NK-92 (cell line): ENCODE data around the gene FAM47E.

ENCODE experiments used
- DNase-seq: peaks from one replicate; lab custom pipeline; 2025; ENCODE audit not compliant: unreplicated experiment; lab: John Stamatoyannopoulos, UW

FAM47E gene

GRCh38 chr4:76251441-76252270 lies at the start of gene FAM47E:
TSS of gene FAM47E (plus strand) at chr4:76251721. CDS start at chr4:76251747, 26 bp downstream.
- no peak for DNase-seq

GRCh38 chr4:76203541-76203940 lies 48.0 kb upstream of the FAM47E start:
- DNase-seq = no peak

DNA sequence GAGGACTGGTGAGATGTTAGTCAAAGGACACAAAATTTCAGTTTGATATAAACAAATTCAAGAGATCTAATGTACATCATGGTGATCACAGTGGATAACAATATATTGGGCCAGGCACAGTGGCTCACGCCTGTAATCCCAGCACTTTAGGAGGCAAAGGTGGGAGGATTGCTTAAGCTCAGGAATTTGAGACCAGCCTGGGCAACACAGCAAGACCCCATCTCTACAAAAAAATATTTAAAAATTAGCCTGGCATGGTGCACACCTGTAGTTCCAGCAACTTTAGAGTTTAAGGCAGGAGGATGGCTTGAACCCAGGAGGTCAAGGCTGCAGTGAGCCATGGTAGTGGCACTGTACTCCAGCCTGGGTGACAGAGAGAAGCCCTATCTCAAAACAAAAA lies 46.6 kb upstream of the FAM47E start:
- DNase-seq = no peak

DNA sequence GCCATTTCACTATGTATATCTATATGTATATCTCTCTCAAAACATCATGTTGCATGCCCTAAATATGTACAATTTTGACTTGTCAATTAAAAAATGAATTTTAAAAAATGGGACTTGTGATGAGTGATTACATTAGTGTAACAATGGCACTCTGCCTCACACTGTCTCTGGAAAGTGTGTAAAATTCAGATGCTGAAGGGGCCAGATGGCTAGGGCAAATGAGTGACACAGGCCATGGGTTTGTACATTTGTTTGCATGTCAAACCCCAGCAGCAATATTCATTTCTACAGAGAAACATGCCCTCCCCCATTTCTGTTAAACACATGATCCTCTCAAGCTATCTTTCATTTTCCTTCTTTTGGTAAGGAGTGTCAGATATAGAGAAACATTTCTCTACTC lies 46.0 kb upstream of the FAM47E start:
- DNase-seq = no peak

DNA sequence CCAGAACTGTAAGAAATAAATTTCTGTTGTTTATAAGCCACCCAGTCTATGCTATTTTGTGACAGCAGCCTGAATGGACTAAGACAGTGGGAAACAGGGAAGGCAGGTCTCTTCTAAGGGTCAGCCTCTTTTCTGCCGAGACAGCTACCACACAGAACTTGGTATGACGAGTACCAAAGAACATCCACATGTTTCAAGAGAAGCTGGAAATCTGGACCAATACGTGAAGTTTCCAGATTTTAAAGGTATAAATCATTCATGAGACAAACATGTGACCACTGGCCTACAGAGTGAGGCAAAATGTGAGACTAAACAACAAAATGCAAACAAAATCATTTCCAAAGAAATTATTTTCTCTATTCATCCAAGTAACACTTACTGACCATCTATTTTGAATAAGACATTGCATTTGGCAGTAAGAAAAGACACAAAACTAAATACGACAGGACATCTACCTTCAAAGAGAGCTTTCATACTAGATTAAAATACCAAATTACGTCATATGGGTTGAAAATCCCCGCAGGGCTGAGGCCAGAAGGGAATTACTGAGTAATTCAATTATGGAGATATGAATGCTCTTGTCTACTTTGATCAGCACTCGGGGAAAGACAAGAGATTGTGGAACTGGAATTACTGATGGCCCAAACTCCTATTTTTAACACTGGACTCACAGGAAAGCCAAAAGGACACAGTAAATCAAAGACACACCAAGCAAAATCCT lies 45.1 kb upstream of the FAM47E start:
- no peak for DNase-seq

DNA sequence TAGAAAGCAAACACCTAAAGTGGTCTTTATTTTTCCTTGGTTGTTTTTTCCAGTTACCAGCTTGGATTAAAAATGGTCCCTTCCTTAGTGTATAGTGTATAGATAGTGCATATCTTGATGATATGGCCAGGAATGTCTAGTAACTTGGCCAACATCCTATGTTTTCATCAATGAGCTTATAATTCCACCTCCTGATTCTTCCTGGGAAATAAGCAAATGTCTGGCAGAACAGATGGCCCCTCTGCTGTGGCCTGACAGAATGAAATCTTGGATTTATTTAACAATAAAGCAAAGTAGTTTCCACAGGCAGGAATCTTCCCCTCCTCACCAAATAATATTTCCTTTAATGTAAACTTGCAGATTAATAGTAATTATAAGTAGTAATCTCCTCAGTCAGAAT lies 44.0 kb upstream of the FAM47E start:
- DNase-seq = no peak

DNA sequence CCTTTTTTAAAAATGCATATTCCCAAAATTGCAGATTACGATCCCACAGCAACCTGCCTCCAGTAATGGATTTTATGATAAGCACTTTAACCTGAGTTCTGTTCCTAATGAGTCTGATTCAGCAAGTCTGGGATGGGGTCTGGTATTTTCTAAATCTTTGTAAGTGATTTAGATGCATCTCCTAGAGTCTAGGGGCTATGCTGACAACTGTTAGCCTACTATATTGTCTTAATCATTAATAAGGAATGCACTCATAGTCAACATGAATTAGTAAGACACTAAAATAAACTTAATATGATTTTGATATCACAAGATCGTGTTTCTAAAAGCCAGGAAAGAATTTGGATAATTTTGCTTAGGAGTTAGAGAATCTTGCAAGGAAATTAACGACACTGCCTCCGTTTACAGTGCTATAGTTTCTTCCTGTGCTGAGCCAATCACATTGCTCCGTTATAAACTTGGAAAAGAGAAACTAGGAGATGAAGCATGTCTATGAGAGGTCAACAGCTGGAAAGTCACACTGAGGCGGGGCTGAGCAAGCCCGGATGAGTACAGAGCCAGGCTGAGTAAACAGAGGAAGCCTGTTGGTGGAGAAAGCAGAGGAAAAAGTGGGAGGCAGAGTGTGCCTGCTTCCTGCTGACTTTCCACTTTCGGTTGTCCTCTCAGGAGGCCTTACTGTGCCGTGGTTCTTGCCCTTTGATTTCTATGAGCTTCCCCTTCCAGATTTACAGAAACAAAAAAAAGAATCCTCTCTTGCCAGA lies 43.3 kb upstream of the FAM47E start:
- no peak for DNase-seq

DNA sequence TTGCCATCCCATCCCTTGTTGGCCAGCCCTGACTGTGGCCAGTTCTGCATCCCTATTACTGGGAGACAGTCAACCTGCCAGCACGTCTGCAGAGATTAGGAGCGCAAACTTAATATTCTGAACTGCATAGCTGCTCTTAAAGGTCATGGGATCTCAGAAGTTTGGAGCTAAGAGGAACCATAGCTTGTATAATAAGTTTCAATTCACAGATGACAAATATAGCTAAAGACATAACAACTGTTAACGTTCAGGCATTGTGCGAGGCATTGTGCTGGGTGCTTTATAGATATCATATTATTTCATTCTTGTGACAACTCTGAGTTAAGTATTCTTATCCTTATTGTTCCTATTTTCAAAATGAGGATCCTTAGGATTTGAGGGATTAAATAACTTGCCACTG lies 41.6 kb upstream of the FAM47E start:
- no peak for DNase-seq

DNA sequence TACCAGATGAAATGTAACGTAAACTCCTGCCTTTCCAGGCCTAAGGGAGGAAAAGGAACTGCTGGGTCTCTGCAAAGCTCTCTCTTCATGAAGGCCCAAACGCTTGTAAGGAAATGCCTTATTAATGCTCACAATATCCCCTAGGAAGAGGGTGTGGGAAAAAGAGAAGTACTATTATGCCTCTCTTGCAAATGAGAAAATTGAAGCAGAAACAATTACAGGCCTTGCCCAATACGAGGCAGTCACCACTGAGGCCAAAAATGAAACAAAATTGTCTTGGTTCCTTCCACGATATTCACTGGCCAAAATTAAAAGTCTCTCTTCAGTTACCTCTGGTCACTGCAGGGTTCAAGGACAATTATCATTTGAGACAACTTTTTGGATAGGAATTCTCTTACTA lies 41.1 kb upstream of the FAM47E start:
- DNase-seq = no peak

- no peak for DNase-seq
Observed at GRCh38 chr4:76211769-76212708, 39.5 kb upstream of the FAM47E start.

- DNase-seq = no peak
Observed at GRCh38 chr4:76212851-76213414, 38.6 kb upstream of the FAM47E start.

- DNase-seq = peak; percentile 8
Observed at GRCh38 chr4:76213415-76214176, 37.9 kb upstream of the FAM47E start, which contains the start of gene SCARB2. TSS of gene SCARB2 (minus strand) at chr4:76213824. CDS start at chr4:76213543, 281 bp downstream.

DNA sequence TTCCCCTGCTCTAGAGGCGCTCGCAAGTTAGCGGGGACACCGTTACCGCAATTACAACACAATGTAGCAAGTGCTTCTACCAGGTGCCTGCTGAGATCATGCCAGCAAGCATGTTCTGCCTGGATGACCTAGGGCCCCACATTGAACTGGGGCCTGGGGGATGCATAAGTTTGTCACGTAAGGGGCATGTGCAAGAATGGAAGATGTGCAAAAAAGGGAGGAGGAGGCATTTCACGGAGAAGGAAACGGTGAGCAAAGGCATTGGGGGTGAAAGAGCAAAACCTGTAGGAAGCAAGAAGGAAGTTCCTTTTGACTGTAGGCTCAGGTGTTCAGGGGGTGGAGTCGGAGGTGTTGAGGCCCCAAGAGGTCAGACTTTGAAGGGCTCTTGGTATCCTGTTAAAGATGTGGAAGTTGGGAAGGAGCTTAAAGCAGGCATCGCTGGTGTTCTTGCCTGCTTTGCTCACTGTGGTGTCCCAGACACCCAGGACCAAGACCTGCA lies 37.3 kb upstream of the FAM47E start:
- no peak for DNase-seq

GRCh38 chr4:76215077-76215476 lies 36.4 kb upstream of the FAM47E start:
- no peak for DNase-seq

GRCh38 chr4:76216524-76216923 lies 35.0 kb upstream of the FAM47E start:
- DNase-seq = no peak

DNA sequence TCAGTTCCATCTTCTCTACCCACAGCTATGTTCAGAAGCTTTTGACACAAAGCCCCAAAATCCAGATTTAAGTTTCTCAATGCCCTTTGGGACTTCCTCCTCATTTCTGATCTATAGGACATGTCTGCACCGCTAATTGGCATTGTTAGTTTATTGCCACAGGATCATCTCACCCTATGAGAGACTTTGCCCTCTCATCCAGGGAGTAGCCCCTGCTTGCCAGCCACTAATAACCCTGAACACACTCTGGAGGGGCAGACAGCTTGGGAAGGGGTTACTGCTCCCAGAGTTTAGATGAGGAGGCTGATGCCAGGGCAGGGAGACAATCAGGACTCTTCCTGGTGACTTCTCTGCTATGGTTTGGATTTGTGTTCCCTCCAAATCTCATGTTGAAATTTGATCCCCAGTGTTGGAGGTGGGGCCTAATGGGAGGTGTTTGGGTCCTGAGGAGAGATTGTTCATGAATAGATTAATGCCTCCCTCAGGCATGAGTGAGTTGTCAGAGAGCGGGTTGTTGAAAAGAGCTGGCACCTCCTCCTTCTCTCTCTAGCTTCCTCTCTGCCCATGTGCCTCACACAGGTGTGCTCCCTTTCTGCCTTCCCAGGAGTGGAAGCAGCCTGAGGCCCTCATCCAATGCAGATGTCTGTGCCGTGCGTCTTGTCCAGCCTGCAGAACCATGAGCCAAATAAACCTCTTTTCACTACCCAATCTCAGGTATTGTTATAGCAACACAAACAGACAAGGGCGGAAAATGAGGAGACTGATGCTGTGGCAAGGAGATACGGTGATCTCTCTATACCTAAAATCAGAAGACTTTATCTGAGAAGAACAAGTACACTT lies 34.3 kb upstream of the FAM47E start:
- no peak for DNase-seq

DNA sequence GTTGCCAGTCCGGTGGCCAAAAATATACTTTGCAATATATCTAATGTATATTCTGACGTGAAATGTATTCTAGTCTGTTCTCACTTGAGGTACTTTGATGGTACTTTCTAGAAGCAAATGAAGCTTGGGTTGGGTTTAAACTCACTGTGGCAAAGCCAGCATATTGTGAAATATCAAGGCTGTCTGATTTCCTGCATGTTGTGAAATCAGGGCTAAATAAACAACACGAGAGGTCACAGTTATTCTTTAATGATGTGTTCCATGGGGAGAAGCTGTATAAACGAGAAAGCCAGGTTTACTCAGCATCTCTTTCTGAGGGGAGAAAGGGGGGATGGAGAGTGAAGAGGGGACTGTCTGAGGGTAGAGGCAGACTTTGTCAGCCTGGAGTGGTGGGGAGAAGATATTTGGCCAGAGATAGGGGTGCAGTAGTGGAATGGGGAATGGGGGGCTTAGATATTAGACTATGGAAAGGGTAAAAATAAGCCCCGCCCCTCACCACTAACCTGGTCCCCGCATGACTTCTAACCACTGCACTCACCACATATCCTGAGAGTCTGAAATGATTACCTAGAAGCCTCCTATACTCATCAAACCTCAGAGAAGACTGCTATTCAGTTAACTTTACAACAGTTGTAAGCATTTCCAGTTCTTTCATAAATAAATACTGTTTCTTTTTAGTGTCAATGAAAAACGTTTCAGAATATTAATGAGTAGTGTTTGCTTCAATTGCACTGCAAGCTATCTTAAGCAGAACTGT lies 32.0 kb upstream of the FAM47E start:
- no peak for DNase-seq

DNA sequence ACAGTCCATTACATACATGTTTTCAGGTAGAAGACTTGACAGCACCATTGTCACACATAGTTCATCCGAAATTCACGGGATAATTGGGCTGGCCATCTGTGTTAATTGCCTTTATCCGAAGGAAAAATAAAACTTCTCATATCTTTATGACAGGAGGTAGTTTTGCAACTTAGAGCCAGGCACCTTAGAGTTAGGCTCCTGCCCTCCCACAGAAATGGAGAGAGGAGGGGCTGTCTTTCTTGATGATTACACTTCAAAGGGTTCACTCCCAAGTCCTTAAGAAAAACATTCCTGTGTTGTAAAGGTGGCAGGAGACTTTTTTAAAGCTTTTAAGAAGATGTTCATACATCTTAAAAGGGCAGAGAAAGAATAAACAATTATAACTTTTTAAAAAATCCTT lies 27.4 kb upstream of the FAM47E start:
- DNase-seq = no peak
